DOHH2 (cell line): ENCODE data around the gene MBD3.
"Not testable (repeated sequence)": the region's sequence is repeated elsewhere in the genome, so short reads cannot be mapped to it uniquely, and the experiment has no call there.

ENCODE experiments used
- EZH2phosphoT487 ChIP-seq: fragments of 200-600 bp; sonication (generic); IDR thresholded peaks from 2 replicates; pipeline ENCODE4 v1.6.1; 2017; ENCODE audit warnings: borderline replicate concordance, mild to moderate bottlenecking, antibody characterized with exemption, low read length, moderate library complexity, mixed read lengths
- TF ChIP-seq, protein P1 (sequence below): fragments of 200-600 bp; sonication (generic); IDR thresholded peaks from one replicate; pipeline ENCODE4 v1.5.1; 2014; ENCODE audit warnings: antibody characterized with exemption, mild to moderate bottlenecking, low read depth, low read length; ENCODE audit not compliant: poor library complexity, severe bottlenecking

DNA sequence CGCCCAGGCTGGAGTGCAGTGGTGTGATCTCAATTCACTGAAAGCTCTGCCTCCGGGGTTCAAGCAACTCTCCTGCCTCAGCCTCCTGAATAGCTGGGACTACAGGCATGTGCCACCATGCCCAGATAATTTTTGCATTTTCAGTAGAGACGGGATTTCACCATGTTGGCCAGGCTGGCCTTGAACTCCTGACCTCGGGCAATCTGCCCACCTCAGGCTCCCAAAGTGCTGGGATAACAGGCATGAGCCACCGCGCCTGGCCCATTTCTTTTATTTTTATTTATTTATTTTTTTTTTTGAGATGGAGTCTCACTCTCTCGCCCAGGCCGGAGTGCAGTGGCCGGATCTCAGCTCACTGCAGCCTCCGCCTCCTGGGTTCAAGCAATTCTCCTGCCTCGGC, 52.9 kb downstream of the MBD3 start:
- TF ChIP-seq, protein P1, sequence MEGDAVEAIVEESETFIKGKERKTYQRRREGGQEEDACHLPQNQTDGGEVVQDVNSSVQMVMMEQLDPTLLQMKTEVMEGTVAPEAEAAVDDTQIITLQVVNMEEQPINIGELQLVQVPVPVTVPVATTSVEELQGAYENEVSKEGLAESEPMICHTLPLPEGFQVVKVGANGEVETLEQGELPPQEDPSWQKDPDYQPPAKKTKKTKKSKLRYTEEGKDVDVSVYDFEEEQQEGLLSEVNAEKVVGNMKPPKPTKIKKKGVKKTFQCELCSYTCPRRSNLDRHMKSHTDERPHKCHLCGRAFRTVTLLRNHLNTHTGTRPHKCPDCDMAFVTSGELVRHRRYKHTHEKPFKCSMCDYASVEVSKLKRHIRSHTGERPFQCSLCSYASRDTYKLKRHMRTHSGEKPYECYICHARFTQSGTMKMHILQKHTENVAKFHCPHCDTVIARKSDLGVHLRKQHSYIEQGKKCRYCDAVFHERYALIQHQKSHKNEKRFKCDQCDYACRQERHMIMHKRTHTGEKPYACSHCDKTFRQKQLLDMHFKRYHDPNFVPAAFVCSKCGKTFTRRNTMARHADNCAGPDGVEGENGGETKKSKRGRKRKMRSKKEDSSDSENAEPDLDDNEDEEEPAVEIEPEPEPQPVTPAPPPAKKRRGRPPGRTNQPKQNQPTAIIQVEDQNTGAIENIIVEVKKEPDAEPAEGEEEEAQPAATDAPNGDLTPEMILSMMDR = not testable (repeated sequence)
- TF ChIP-seq EZH2phosphoT487 = not testable (repeated sequence)
